K562 (cell line): Measurements from ENCODE around the gene NEUROD4.

Experiments used
- BRCA1 ChIP-seq, 2 experiments: fragments of 450-650 bp in 1 of 2; sonication (generic) in 1 of 2; formaldehyde crosslinking in 1 of 2; IDR thresholded peaks; 2 replicates each; pipeline versions ENCODE4 v1.5.0 to v1.6.1; 2017 to 2020; ENCODE audit warnings: mild to moderate bottlenecking in 1 of 2, missing genetic modification reagents in 1 of 2
- ELF1 ChIP-seq: fragments of 200-800 bp; sonication (Bioruptor generic); IDR thresholded peaks from 2 replicates; pipeline ENCODE4 v1.6.1; 2016; ENCODE audit warnings: missing genetic modification characterization, missing compliant biosample characterization
- NR2C1 ChIP-seq, 2 experiments: fragments of 450-650 bp; IDR thresholded peaks; 2 replicates each; pipeline ENCODE4 v1.6.1; 2017; ENCODE audit warnings: mild to moderate bottlenecking in 2 of 2, antibody characterized with exemption in 1 of 2, inconsistent platforms in 1 of 2, missing compliant biosample characterization in 1 of 2, missing genetic modification characterization in 1 of 2
- RBM14 ChIP-seq: fragments of 200-400 bp; formaldehyde crosslinking; IDR thresholded peaks from 2 replicates; pipeline ENCODE4 v1.6.1; 2018; ENCODE audit warnings: low read depth, mild to moderate bottlenecking, low read length, moderate library complexity, borderline replicate concordance; ENCODE audit not compliant: insufficient read depth
- RCOR1 ChIP-seq, 2 experiments: IDR thresholded peaks; 2 replicates each; pipeline ENCODE4 v1.6.1; 2012; ENCODE audit warnings: low read depth in 2 of 2, low read length in 2 of 2, borderline replicate concordance in 1 of 2, improper control_type of control experiment in 1 of 2
- RFX5 ChIP-seq: IDR thresholded peaks from 2 replicates; pipeline ENCODE4 v1.6.1; 2011; ENCODE audit warnings: low read depth, mild to moderate bottlenecking, improper control_type of control experiment, low read length
- SPI1 ChIP-seq: IDR thresholded peaks from 2 replicates; pipeline ENCODE4 v1.6.1; 2011; ENCODE audit warnings: low read depth, low read length, control low read depth, borderline replicate concordance
- ZNF212 ChIP-seq: fragments of 450-650 bp; formaldehyde crosslinking; IDR thresholded peaks from 2 replicates; pipeline ENCODE4 v1.4.0; 2020; ENCODE audit warnings: mild to moderate bottlenecking
- TF ChIP-seq, protein P1 (sequence below): fragments of 450-650 bp; formaldehyde crosslinking; IDR thresholded peaks from 2 replicates; pipeline ENCODE4 v1.4.0; 2022; ENCODE audit warnings: missing genetic modification characterization
- TF ChIP-seq, protein P2 (sequence below), 3 experiments: IDR thresholded peaks in 2 of 3; conservative IDR thresholded peaks in 1 of 3; 2 replicates each; pipeline ENCODE4 v1.5.1; 2011 to 2012; ENCODE audit warnings: low read length in 3 of 3, mild to moderate bottlenecking in 3 of 3, control low read depth in 2 of 3, improper control_type of control experiment in 1 of 3, inconsistent platforms in 1 of 3, low read depth in 1 of 3, mixed read lengths in 1 of 3, moderate library complexity in 1 of 3; ENCODE audit not compliant: insufficient read depth in 2 of 3

DNA sequence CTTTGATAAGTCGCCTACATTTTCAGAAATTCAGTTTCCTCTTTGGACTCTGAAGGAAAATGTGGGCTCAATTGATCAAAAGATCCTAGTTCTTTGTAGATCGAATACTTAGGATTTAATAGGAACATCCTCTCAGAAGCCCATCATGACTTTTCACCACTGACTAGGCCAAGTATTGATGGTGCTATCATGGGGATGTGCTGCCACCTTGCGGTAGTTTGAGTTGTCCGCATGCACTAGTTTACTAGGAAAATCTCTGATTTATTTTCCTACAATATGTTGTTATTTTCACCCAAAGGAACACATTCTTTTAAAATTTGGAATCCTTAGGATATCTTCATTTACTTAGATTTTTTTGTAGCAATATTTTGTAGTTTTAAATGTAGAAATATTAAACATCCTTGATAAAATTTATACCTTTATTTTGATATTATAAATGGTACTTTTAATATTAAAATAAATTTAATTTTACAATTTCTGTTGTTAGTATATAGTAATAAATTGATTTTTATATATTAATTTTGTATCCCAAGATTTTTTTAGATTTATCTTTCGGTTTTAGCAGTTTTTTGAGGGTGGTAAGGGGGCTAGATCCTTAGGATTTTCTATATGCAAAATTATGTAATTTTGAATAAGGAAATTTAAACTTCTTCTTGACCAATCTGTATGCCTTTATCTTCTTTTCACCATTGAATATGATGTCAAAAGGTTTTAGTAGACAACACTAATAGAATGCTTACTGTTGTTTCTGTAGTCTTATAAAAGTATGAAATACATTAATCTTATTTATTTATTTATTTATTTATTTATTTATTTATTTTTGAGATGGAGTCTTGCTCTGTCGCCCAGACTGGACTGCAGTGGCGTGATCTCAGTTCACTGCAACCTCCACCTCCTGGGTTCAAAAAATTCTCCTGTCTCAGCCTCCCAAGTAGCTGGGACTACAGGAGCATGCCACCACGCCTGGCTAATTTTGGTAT, 53.6 kb downstream of the NEUROD4 start:
- no peak for TF ChIP-seq ELF1 (tag)
- TF ChIP-seq, protein P1, sequence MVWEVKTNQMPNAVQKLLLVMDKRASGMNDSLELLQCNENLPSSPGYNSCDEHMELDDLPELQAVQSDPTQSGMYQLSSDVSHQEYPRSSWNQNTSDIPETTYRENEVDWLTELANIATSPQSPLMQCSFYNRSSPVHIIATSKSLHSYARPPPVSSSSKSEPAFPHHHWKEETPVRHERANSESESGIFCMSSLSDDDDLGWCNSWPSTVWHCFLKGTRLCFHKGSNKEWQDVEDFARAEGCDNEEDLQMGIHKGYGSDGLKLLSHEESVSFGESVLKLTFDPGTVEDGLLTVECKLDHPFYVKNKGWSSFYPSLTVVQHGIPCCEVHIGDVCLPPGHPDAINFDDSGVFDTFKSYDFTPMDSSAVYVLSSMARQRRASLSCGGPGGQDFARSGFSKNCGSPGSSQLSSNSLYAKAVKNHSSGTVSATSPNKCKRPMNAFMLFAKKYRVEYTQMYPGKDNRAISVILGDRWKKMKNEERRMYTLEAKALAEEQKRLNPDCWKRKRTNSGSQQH (CRISPR knock-in tag) = no peak
- peak in 1 of 2 experiments; percentile 48; a peak in 1 of 4 replicates for TF ChIP-seq RCOR1 (IDR thresholded peaks at IDR 0.05; ENCODE audit: borderline replicate concordance in 1 of 2, low read depth in 2 of 2, low read length in 2 of 2)
- TF ChIP-seq ZNF212 = no peak
- TF ChIP-seq SPI1 = no peak
- no peak for TF ChIP-seq NR2C1 (IDR thresholded peaks at IDR 0.05)
- no peak for TF ChIP-seq NR2C1 (tag; IDR thresholded peaks at IDR 0.05)
- no peak for TF ChIP-seq BRCA1 (IDR thresholded peaks at IDR 0.05)
- TF ChIP-seq BRCA1 (CRISPR knock-in tag; IDR thresholded peaks at IDR 0.05) = no peak
- no peak for TF ChIP-seq RFX5
- TF ChIP-seq, protein P2, sequence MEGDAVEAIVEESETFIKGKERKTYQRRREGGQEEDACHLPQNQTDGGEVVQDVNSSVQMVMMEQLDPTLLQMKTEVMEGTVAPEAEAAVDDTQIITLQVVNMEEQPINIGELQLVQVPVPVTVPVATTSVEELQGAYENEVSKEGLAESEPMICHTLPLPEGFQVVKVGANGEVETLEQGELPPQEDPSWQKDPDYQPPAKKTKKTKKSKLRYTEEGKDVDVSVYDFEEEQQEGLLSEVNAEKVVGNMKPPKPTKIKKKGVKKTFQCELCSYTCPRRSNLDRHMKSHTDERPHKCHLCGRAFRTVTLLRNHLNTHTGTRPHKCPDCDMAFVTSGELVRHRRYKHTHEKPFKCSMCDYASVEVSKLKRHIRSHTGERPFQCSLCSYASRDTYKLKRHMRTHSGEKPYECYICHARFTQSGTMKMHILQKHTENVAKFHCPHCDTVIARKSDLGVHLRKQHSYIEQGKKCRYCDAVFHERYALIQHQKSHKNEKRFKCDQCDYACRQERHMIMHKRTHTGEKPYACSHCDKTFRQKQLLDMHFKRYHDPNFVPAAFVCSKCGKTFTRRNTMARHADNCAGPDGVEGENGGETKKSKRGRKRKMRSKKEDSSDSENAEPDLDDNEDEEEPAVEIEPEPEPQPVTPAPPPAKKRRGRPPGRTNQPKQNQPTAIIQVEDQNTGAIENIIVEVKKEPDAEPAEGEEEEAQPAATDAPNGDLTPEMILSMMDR (IDR thresholded peaks at IDR 0.05 in 2 of 3, conservative IDR thresholded peaks at IDR 0.05 in 1 of 3; ENCODE audit: insufficient read depth in 2 of 3, low read depth in 1 of 3, low read length in 3 of 3) = peak; percentile 80 to 92 (median 81)
- TF ChIP-seq RBM14 = no peak
